C4-2B (cell line): ENCODE measurements around the gene LYSET.

ENCODE experiments used
- CTCF ChIP-seq: fragments of 450-650 bp; conservative IDR thresholded peaks from 2 replicates; pipeline ENCODE4 v1.5.1; 2017; ENCODE audit warnings: mild to moderate bottlenecking
- ZFX ChIP-seq: fragments of 450-650 bp; IDR thresholded peaks from 2 replicates; pipeline ENCODE4 v1.6.1; 2017

GRCh38 chr14:93173943-93174395, 11.1 kb upstream of the LYSET start:
- no peak for TF ChIP-seq CTCF
- TF ChIP-seq ZFX: no peak
